Activated CD8-positive, alpha-beta memory T cell treated with anti-CD3 and anti-CD28 coated beads, Interleukin-2, amount 50 U/mL, for 1 hour (primary cell): ENCODE data around the gene PRKAR1B.

Experiments
- DNase-seq: peaks from one replicate; pipeline ENCODE4 v3.0.0-alpha.2; 2020; ENCODE audit errors: extremely low read depth

PRKAR1B gene

DNA sequence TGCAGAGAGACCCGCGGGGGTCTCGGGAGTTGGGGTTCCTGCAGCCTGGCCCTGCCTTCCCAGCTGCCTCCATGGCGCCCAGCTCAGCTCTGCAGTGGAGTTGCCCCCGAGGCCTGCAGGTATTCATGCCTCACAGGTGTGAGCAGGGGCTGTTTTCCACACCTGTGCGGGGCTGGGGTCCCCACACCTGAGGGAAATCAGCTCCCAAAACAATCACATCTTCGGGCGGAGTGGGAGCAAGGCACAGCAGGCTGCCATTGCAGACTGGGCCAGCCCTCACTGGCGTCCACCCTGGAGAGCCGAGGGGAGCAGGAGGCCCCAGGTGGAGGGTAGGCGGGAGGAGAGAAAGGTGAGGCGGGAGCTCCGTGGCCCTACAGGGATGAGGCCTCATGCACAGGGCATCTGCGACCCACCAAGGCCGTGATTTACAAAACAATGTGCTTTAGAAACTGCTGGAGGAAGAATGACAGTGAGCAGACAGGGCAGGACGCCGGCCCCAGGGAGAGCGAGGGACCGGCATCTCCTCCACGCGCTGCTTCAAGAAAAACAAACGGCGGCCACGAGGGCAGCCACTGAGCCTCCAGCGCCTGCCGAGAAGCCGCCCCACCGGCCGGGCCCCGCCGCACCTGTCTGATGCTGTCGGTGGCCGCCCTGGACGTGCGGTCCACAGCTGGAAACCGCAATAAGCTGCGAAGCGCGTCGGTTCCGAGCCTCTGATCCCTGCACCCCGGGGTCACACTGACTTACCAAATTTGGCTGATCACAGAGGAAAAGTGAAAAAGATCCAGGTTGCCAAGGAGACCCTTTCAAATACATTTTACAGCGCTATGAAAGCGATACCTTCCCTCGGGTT lies 154.4 kb downstream of the PRKAR1B start:
- DNase-seq: no peak

DNA sequence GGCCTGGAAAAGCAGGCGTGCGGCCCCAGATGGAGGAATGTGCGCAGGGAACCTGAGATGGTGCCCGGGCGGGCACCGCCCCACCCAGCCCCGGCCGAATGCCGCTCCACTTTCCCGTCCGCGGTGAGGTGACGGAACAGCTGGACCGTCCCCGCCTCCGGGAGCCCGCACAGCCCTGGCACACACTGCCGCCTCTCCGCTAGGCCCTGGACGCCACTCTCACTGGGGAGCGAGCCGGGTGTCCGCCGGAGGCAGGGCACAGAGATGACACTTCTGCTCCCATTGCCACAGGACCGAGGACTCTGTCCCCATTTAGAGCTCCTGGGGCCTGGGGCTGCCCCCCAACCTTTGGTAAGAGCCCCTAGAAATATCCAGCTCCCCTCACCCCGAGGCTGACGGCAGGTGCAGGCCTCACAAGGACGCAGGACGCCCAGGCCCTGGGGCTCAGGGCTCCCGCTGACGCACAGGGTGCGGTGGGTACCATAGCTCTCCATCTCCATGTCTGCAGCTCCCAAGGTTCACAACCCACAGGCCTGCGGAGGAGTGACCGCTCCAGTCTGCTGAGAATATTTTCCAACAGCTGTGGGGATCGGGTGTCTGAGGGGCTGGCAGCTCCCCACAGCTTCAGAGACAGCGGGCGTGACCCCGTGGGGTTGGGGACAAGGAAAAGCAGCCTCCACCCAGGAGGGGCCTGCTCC lies 155.2 kb downstream of the PRKAR1B start:
- DNase-seq: no peak

- no peak for DNase-seq
Observed at GRCh38 chr7:571096-571717, 155.9 kb downstream of the PRKAR1B start.

- DNase-seq: no peak
Observed at GRCh38 chr7:570801-571070, 156.3 kb downstream of the PRKAR1B start.

- no peak for DNase-seq
Observed at GRCh38 chr7:569996-570800, 156.9 kb downstream of the PRKAR1B start.

DNA sequence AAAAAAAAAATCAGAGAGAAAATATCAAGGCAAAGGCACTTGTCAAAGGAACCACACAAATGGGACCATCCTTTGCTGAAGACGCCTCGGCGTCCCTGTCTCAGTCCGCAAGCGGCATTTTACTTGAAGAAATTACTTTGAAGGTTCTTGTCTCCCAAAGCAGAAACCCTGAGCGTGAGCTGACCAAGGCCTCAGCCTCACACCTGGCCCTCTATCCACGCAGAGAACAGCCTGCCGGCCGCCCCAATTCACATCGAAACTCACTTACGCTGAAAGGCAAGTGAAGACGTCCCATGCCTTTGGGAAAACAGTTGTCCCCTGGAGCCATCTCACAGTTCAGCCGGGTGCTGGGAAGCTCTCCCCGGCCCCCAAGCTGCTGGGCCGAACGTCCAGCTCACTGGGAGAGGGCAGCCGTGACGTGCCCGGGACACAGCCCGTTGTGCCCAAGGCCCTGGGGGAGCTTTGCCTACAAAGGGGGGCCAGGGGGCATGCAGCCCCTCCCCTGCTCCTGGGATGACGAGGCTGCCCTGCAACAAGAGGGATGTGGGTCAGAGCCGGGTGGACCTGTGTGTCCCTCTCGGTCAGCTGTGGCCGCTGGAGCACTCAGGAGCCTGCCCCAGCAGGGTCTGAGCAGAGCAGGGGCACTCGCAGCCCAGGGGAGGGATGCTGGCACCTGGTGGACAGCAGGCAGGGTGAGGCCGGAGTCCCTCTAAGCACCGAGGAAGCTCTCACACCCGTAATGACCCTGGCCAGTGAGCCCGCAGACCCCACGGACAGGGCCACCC lies 157.8 kb downstream of the PRKAR1B start:
- no peak for DNase-seq

DNA sequence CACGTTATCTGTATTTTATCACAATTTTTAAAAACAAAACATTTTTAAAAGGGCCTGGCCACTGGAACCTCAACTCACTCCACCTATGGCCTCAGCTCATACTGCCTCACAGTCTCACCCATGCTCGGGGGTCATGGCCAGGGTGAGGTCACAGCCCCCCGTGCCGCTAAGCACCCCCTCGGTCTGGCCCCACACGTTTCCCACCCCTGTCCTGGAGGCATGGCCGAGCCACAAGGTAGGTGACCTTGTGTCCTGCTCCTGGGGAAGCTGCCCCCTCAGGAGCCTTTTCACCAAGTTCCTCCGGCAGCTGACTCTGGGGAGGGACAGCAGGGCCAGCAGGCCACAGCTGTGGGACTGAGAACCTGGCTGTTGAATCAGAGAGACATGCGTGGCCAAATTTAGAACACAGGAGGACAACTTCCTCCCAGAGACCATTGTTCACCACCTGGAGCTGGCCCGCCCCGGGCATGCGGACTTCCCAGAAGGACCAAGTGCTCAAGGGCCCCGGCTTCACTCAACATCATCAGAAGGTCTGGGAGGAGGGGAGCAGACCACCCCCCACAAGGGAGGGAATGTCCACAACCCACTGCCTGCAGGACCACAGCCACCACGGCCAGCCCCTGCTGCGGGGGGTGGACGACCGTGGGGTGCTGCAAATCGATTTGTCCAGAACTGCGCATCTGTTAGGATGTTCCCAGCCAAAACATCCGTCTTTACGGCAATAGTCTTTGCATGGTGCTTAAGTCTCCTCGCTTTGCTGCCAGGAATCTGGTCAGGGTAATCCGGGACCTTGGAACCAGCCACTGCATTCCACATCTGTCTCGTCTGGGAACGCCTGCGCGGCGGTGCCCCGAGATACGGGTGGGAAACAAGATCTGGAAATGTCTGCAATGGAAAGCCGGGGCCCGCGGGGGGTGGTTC lies 158.8 kb downstream of the PRKAR1B start:
- no peak for DNase-seq

GRCh38 chr7:567305-567883 lies 159.7 kb downstream of the PRKAR1B start:
- DNase-seq: no peak

GRCh38 chr7:566100-566499 lies 161.0 kb downstream of the PRKAR1B start:
- no peak for DNase-seq

DNA sequence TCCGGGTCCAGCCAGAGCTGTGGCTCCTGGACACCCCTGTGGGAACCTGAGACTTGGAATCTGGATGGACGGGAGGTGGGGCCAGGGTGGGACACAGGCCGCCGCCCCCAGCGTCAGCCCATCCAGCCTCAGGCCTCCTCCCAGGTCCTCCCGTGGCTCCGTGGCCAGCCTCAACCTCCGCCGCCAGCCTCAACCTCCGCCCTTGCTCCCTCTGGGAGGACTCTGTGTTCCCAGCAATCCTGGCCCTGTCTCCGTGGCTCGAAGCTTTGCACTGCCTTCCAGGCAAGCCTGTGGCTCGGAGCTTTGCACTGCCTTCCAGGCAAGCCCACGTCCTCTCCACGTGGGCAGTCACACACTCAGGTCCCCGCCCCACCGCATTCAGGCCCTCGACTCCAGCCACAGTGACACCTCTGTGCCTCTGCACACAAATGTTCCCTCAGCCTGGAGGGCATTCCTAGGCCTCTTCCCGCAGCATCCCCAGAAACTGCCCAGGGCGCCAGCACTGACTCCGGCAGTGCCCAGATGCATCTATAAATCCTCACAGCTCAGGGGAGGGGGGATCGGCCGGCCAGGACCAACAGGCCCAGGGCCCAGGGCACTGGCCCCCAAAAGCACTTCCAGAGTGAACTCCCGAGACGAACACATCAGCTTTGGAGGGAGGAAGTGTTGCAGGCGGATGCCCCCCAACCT lies 162.8 kb downstream of the PRKAR1B start:
- DNase-seq: no peak

DNA sequence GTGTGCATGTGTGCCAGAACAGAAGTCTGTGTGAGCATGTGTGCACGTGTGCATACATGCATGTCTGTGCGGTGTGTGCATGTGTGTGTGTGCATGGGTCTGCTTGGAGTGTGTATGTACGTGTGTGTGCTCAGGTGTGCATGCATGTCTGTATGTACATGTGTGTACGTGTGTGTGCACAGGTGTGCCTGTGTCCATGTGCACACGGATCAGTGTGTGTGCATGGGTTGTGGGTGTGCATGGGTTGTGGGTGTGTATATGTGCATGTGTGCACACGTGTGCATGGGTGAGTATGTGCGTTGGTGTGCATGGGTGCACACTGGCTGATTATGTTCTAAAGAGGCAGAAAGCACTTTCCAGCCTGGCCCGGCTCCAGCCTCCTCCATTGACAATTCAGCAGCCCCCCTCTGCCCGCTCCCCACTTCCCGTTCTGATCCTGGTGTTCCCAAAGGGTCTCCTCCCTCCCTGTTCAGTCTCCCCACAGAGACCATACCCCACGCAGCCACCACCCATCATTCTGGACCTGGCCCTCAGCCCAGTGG lies 163.4 kb downstream of the PRKAR1B start:
- no peak for DNase-seq

DNA sequence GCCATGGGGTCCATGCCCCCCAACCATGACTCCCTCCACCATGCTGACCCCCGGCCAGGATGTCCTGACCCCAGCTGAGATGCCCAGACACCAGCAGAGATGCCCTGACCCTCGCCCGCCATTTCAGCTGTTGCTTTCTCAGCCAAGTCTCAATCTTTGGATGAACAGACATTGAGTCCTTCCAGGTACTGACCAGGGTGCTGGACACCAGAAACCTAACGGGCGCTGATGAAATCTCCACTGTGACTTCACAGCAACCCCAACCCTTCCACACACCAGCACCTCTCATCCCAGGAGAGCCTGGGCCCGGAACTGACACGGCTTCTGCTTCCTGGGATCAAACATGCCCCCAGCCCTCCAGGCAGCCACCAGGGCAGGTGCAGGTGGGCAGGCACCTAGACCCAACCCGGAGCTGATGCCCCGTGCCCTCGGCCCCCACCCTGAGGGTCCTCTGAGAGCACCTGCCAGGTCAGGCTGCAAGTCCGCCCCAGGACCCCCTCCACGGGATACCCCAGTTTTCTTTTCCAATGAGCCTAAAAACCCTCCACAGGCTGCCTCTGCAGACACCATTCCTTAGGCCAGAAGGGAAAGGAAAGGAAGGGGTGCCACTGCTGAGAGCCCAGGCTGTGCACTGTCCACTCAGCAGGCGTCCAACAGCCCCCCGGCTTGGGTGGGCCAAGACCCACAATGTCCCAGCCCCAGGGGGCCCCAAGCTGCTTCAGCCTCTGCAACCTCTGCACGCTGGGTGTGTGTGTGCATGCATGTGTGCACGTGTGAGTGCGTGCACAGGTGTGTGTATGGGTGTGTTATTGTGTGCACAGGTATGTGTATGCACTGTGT lies 164.1 kb downstream of the PRKAR1B start:
- DNase-seq: no peak

GRCh38 chr7:562374-562675 lies 164.8 kb downstream of the PRKAR1B start:
- no peak for DNase-seq

DNA sequence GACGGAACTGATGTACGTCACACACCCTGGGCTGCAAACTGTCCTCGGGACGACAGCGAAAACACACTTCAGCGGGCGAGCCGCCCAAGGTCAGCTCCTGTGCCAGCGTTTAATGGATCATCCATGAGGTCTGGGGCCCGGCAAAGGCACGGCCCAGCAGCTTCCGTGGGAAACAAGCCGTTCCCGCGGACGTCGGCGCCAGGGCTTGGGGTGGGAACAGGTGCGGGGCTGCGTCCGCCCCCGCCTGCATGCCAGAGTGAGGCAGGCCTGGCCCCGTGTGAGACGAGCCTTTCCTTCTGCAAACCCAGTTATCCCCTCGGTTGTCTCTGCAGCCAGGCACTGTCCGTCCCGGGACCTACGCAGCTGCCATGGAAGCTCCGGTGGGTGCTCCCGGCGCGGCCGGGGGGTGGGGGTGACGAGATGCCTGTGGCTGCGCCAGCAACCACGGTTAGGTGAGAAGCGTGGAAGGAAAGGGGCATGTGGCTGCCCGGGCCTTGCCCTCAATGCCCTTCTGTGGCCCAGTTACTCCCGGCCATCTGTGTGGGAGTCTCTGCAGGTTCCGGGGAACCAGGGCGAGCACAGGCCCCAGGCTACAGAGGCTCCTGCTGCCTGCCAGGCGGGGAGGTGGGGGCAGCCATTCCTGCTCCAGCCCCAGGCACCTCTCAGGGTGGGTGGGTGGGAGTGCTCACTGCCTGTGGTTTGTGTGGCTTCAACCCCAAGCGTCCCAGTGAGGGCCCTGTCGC lies 165.3 kb downstream of the PRKAR1B start:
- no peak for DNase-seq

DNA sequence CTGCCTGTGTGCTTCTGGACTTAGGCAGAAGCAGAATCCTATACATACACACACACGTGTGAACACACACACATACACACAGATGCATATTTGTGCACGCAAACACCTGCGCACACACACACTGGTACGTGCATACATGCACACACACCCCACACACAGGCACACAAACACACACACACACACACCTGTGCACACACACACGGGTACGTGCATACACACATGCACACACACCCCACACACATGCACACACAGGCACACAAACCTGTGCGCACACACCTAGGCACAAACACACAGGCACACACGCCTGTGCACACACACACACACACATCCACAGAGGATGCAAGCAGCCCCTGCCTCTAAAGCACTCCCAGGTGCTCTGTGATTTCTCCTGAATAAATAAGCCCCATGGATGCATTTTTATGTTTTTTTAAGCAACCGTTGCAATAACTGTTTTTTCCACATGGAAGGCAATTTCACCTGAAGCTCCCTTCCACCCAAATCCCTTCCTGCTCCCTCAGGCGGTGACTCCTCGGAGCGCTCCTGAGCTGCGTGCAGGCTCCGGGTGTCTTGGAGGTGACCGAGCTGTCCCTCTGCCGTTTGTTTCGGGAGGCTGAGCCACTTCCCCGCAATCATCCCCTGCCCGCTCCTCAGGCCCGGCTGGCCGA lies 166.0 kb downstream of the PRKAR1B start:
- DNase-seq: no peak

- DNase-seq: no peak
Observed at GRCh38 chr7:559396-559705, 167.7 kb downstream of the PRKAR1B start.

DNA sequence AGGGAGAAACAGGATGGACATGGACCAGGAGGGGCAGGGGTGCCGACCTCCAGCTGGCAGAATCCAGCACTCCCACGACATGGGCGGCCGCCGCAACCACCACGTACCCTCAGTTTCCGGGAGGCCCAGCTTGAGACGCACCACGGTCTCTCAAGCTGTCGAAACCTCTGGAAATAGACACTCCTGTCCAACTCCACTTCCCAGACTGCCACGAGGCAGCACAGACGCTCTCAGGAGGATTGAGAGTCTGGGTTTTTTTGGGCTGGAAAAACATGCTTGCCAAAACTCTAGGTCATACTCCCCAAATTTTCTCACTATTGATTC lies 169.6 kb downstream of the PRKAR1B start:
- DNase-seq: no peak
